Endodermal cell (in vitro differentiated cells): ENCODE results near the gene PES1. TPM values are rescaled to one million over a fixed set of nuclear protein-coding genes. Genes with fewer than 3 reads are reported as not detected.
"Not testable (repeated sequence)": the region's sequence is repeated elsewhere in the genome, so short reads cannot be mapped to it uniquely, and the experiment has no call there.

ENCODE experiments used
- DNase-seq: peaks from one replicate; pipeline ENCODE4 v3.0.0-alpha.2; 2017
- H3K27ac ChIP-seq: 2 replicates; pipeline ENCODE4 v1.5.1; 2013; ENCODE audit warnings: mild to moderate bottlenecking, low read depth, low read length, moderate library complexity
- H3K27me3 ChIP-seq: 2 replicates; pipeline ENCODE4 v1.6.1; 2013; ENCODE audit warnings: mild to moderate bottlenecking, low read length, moderate library complexity; ENCODE audit not compliant: insufficient read depth, control insufficient read depth, poor library complexity, severe bottlenecking
- H3K36me3 ChIP-seq: 2 replicates; pipeline ENCODE4 v1.7.0; 2013; ENCODE audit warnings: mild to moderate bottlenecking, low read length, moderate library complexity; ENCODE audit not compliant: control insufficient read depth, insufficient read depth
- H3K4me1 ChIP-seq: one replicate; pipeline ENCODE4 v1.7.0; 2013; ENCODE audit warnings: low read length; ENCODE audit not compliant: control insufficient read depth, insufficient read depth
- H3K4me3 ChIP-seq: 2 replicates; pipeline ENCODE4 v1.5.1; 2013; ENCODE audit warnings: mild to moderate bottlenecking, low read length, moderate library complexity
- H3K9ac ChIP-seq: 2 replicates; pipeline ENCODE4 v1.6.1; 2013; ENCODE audit warnings: mild to moderate bottlenecking, low read length, moderate library complexity; ENCODE audit not compliant: poor library complexity, severe bottlenecking; ENCODE audit errors: extremely low read depth
- H3K9me3 ChIP-seq: 2 replicates; pipeline ENCODE4 v1.6.1; 2013; ENCODE audit warnings: mild to moderate bottlenecking, low read length, moderate library complexity; ENCODE audit not compliant: control insufficient read depth
- H3K27ac Mint-ChIP-seq: 2 replicates; pipeline ENCODE4 v1.8.0; 2020; ENCODE audit warnings: mixed read lengths
- H3K27me3 Mint-ChIP-seq: 2 replicates; pipeline ENCODE4 v1.8.0; 2021; ENCODE audit warnings: mild to moderate bottlenecking, mixed read lengths; ENCODE audit not compliant: insufficient read depth
- H3K36me3 Mint-ChIP-seq: 2 replicates; pipeline ENCODE4 v1.8.0; 2020; ENCODE audit warnings: low read depth, mixed read lengths
- H3K4me1 Mint-ChIP-seq: 2 replicates; pipeline ENCODE4 v1.8.0; 2020; ENCODE audit warnings: mixed read lengths
- H3K4me3 Mint-ChIP-seq: 2 replicates; pipeline ENCODE4 v1.8.0; 2020; ENCODE audit warnings: mild to moderate bottlenecking, moderate library complexity, mixed read lengths
- H3K9me3 Mint-ChIP-seq: 2 replicates; pipeline ENCODE4 v1.8.0; 2020; ENCODE audit warnings: mild to moderate bottlenecking, mixed read lengths
- CTCF ChIP-seq: fragments of 200-600 bp; sonication (generic); conservative IDR thresholded peaks from 2 replicates; pipeline ENCODE4 v1.5.0; 2021; ENCODE audit warnings: antibody characterized with exemption, mild to moderate bottlenecking
- WGBS, 2 experiments: methylation state at CpG; one replicate each; pipeline versions ENCODE4 v1.1.5 to v1.1.7; 2013; ENCODE audit warnings: missing lambda C conversion rate in 2 of 2, mixed read lengths in 1 of 2; ENCODE audit not compliant: insufficient coverage in 1 of 2, insufficient read length in 1 of 2; 5-methylcytosine and 5-hydroxymethylcytosine counted together
- total RNA-seq, 2 donors: library from RNA; stranded (reverse); fragmentation: NEBNext Ultra II Directional in 1 of 2; extraction: Animal tissue kit (Norgen Biotek cat#: 25700) in 1 of 2; gene quantifications; 2 replicates in 1 of 2; 3 replicates in 1 of 2; pipeline ENCODE4 v1.2.1, GENCODE V29; 2021

The PES1 gene
- total RNA-seq, 2 donors from 2014 or later = 78.7 to 90.2 TPM

- TF ChIP-seq CTCF = no peak
- 76% methylated on average over 2 of the region's 2 CpGs; no CpG with 5 or more reads in 1 of the 2 experiments for WGBS, 2 experiments
- no peak overlapping the region for H3K4me3 Mint-ChIP-seq
Measured at GRCh38 chr22:30596199-30596598, 4.5 kb upstream of the PES1 start.

GRCh38 chr22:30592360-30592713, 627 bp upstream of the PES1 start:
- Mint-ChIP-seq H3K27me3 (peaks cover 20% of the 10 kb centered on the region), H3K36me3 (peaks cover 19% of the 10 kb centered on the region)
- H3K27ac ChIP-seq = peak overlapping the region; percentile 64
- peaks cover 27% of the 10 kb centered on the region for H3K36me3 ChIP-seq
- H3K4me1 ChIP-seq, H3K4me3 Mint-ChIP-seq, H3K27ac Mint-ChIP-seq, H3K9me3 ChIP-seq, DNase-seq, H3K9me3 Mint-ChIP-seq, H3K4me1 Mint-ChIP-seq, H3K9ac ChIP-seq, H3K4me3 ChIP-seq: not testable (repeated sequence)
- peaks cover 20% of the 10 kb centered on the region for H3K27me3 ChIP-seq
- 52 to 53% methylated on average over 17 to 18 of the region's 18 CpGs for WGBS, 2 experiments

More at GRCh38 chr22:30596199-30596598, 4.5 kb upstream of the PES1 start:
- Mint-ChIP-seq H3K4me1 (peaks cover 7% of the 10 kb centered on the region), H3K27me3 (peaks cover 20% of the 10 kb centered on the region), H3K36me3 (no peaks in the 10 kb centered on the region), H3K27ac (no peak overlapping the region), H3K9me3 (peaks cover 5% of the 10 kb centered on the region)
- no peaks in the 10 kb centered on the region for H3K36me3 ChIP-seq
- H3K9ac ChIP-seq = no peak overlapping the region
- DNase-seq = no peak
- H3K27ac ChIP-seq = no peak overlapping the region
- no peaks in the 10 kb centered on the region for H3K9me3 ChIP-seq
- peaks cover 20% of the 10 kb centered on the region for H3K27me3 ChIP-seq
- no peak overlapping the region for H3K4me3 ChIP-seq
- no peaks in the 10 kb centered on the region for H3K4me1 ChIP-seq

- Mint-ChIP-seq H3K9me3 (no peaks in the 10 kb centered on the region), H3K36me3 (peaks cover 30% of the 10 kb centered on the region), H3K4me1 (peaks cover 7% of the 10 kb centered on the region), H3K4me3 (no peak overlapping the region), H3K27me3 (peaks cover 20% of the 10 kb centered on the region), H3K27ac (no peak overlapping the region)
- Histone ChIP-seq H3K27ac (peak overlapping the region; percentile 29), H3K27me3 (peaks cover 20% of the 10 kb centered on the region), H3K9me3 (no peaks in the 10 kb centered on the region), H3K36me3 (peaks cover 38% of the 10 kb centered on the region), H3K4me3 (peak overlapping the region; percentile 99), H3K4me1 (no peaks in the 10 kb centered on the region), H3K9ac (peak overlapping the region; percentile 90)
- DNase-seq = no peak
- WGBS, 2 experiments = 5 to 9% methylated on average over 14 of the region's 14 CpGs
- no peak for TF ChIP-seq CTCF
Measured at GRCh38 chr22:30591191-30591587, 521 bp downstream of the PES1 start.

- Histone ChIP-seq H3K36me3 (peaks cover 72% of the 10 kb centered on the region), H3K27me3 (no peaks in the 10 kb centered on the region), H3K4me3 (no peak overlapping the region), H3K27ac (no peak overlapping the region), H3K9me3 (no peaks in the 10 kb centered on the region), H3K4me1 (no peaks in the 10 kb centered on the region), H3K9ac (no peak overlapping the region)
- Mint-ChIP-seq H3K9me3 (no peaks in the 10 kb centered on the region), H3K4me1 (no peaks in the 10 kb centered on the region), H3K27ac (no peak overlapping the region), H3K4me3 (no peak overlapping the region), H3K27me3 (no peaks in the 10 kb centered on the region), H3K36me3 (peaks cover 58% of the 10 kb centered on the region)
- no peak for DNase-seq
- 95% methylated on average over 8 of the region's 8 CpGs for whole genome bisulfite sequencing, 2 experiments
- TF ChIP-seq CTCF = no peak
Measured at GRCh38 chr22:30586414-30586813, 5.3 kb downstream of the PES1 start.
